ENCODE data around the gene SORL1.
"Not testable (repeated sequence)": the region's sequence is repeated elsewhere in the genome, so short reads cannot be mapped to it uniquely, and the experiment has no call there.

SORL1 gene

DNA sequence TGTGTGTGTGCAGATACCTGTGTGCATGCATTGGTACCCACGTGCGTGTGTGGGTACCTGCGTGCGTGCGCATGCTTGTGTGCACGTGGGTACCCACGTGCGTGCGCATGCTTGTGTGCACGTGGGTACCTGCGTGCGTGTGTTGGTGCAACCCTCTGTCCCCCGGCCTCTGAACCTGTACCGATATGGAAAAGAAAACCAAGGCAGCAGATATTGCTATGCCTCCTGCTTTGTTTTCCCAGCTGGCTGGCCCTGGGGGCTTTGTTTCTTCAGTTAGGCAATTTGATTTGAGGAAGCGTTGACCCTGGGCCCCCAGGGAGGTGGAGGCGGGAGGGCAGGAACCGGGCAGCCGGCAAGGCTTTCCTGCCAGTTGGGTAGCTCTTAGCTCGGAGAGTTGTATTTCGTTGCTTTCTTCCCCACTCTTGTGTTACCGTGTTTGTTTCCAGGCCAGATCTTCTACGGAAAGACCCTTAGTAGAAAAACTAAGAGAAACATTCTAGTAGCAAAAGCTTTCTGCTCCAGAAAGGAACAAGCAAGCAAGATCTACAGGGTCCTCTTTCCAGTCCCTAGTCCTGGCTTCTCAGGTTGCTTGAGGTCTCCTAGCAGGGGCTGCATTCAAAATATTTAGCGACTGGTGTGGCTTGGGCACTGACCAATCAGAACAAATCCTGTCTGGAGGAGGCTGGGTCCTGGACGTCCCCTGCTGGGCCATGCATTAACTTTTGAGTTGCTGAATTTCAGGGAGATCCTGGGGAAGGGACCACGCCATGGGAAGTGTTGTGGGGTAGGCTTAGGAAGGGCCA, 27.0 kb downstream of the SORL1 start:
- DNase-seq (ENCODE audit: low read depth) = no peak
- H3K4me3 ChIP-seq (ENCODE audit: control insufficient read depth, low read depth, low read length) = no peak overlapping the region
- TF ChIP-seq, protein P1, sequence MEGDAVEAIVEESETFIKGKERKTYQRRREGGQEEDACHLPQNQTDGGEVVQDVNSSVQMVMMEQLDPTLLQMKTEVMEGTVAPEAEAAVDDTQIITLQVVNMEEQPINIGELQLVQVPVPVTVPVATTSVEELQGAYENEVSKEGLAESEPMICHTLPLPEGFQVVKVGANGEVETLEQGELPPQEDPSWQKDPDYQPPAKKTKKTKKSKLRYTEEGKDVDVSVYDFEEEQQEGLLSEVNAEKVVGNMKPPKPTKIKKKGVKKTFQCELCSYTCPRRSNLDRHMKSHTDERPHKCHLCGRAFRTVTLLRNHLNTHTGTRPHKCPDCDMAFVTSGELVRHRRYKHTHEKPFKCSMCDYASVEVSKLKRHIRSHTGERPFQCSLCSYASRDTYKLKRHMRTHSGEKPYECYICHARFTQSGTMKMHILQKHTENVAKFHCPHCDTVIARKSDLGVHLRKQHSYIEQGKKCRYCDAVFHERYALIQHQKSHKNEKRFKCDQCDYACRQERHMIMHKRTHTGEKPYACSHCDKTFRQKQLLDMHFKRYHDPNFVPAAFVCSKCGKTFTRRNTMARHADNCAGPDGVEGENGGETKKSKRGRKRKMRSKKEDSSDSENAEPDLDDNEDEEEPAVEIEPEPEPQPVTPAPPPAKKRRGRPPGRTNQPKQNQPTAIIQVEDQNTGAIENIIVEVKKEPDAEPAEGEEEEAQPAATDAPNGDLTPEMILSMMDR (IDR thresholded peaks at IDR 0.05; ENCODE audit: control insufficient read depth, insufficient read depth, low read depth, low read length, missing control alignments) = no peak

DNA sequence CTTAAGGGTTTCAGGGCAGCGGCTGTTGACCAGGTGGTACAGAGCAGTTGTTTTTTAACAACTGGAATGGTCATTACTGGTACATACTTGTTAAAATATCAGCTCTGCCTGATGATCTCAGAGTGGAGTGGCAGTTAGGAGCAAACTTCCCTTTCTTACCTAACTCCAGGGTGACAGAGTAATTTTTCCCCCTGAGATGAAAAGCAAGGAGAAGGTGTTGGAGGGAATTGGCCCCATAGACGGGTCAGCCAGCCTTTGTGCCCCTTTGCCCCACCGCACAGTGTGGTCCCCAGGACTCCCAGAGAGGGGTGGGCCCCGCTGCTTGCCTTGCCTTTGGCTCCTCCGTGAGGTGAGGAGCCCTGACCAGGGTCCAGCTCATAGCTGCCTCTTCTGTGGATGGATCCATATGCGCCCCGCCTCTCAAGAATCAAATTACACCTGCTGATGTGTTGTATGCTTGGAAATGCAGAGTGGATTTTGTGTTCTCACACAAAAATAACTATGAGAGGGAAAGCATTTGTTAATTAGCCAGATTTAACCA, 27.7 kb downstream of the SORL1 start:
- H3K4me3 ChIP-seq (ENCODE audit: control insufficient read depth, low read depth, low read length) = no peak overlapping the region
- TF ChIP-seq, protein P1 (IDR thresholded peaks at IDR 0.05; ENCODE audit: control insufficient read depth, insufficient read depth, low read depth, low read length, missing control alignments) = no peak
- DNase-seq (ENCODE audit: low read depth) = no peak

DNA sequence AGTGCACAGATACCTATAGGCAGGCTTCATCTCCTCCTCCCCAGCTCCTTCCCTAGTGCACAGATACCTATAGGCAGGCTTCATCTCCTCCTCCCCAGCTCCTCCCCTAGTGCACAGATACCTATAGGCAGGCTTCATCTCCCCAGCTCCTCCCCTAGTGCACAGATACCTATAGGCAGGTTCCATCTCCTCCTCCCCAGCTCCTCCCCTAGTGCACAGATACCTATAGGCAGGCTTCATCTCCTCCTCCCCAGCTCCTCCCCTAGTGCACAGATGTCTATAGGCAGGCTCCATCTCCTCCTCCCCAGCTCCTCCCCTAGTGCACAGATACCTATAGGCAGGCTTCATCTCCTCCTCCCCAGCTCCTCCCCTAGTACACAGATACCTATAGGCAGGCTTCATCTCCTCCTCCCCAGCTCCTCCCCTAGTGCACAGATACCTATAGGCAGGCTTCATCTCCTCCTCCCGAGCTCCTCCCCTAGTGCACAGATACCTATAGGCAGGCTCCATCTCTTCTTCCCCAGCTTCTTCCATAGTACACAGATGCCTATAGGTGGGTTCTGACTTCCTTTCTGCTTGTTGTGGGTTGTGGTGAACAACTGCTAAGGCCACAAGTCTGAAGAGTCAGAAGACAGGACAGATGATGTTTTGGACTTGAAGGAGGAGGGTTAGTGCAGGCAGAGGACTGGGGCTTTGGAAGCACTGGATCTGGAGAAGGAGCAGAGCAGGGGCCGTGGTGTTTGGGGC, 29.5 kb downstream of the SORL1 start:
- DNase-seq (ENCODE audit: low read depth); H3K4me3 ChIP-seq (ENCODE audit: control insufficient read depth, low read depth, low read length): not testable (repeated sequence)

DNA sequence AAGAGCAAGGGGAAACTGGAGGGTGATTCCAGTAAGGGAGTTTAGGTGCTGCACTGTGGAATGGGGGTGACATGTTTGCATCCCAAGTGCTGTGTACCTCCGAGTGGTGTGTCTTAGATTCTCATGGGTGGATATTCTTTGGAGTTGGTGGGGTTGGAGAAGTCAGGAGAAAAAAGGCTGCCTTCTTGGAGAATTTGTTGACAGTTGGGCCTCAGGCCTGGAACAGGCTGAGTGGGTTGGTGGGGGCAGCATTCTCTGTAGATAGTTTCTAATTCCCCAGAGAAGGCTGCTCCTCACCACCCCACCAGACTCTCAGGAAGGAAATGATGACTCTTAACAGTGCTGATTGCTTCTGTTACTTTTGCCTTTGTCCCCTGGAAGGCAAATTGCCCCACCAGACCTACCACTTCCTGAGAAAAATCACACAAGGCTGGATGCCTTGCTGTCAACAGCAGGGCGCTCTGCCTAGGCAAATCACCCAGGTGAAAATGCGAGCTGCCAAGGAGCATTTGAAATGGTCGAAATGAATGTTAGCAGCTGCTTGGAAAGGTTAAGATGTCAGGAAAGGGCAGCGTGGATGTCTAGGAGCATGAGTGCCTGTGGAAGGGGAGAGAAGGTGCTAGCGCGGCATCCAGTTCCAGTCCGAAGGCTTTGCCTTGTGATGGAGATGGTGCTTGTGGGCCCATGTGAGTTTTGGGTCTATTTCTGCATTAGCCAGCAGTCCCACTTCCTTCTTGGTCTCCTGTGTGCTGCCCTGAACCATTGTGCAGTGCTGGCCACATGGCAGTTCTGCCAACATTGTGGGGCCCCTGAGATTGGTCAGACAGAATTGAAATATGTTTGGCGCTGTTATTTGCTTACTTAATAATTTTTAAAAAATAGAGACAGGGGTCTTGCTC, 30.4 kb downstream of the SORL1 start:
- no peak overlapping the region for H3K4me3 ChIP-seq (ENCODE audit: control insufficient read depth, low read depth, low read length)
- TF ChIP-seq, protein P1 (IDR thresholded peaks at IDR 0.05; ENCODE audit: control insufficient read depth, insufficient read depth, low read depth, low read length, missing control alignments) = no peak
- no peak for DNase-seq (ENCODE audit: low read depth)

DNA sequence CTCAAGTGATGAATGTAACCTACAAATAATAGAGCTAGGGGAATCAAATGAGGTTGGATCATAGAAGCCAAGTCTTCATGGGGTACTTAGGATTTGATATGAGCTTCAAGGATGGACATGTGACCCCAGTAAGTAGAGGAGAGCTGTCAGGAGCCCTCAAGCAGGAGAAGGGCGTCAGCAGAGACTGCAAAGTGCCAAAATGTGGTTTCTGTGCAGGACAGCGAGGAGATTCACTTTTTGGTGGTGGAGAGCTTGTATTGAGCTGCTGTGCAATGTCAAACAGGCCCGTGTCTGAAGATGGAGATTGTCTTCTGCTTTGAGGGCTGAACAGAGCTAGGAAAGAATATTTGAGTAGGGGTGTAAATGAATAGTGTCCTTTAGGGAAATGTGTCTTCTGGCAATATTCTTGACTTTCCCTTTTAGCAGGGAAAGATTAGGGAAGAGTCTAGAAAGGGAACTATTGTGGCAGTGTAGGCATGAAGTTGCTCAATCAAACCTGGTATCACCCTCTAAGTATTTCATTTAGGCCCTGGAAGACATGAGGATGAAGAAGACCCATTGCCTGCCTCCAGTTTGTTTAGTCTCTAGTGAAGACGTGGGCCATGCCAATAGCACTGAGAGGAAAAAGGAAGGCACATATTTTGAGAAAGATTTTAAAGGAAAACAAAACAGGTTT, 31.8 kb downstream of the SORL1 start:
- TF ChIP-seq, protein P1 (IDR thresholded peaks at IDR 0.05; ENCODE audit: control insufficient read depth, insufficient read depth, low read depth, low read length, missing control alignments) = no peak
- DNase-seq (ENCODE audit: low read depth) = no peak
- H3K4me3 ChIP-seq (ENCODE audit: control insufficient read depth, low read depth, low read length) = no peak overlapping the region

DNA sequence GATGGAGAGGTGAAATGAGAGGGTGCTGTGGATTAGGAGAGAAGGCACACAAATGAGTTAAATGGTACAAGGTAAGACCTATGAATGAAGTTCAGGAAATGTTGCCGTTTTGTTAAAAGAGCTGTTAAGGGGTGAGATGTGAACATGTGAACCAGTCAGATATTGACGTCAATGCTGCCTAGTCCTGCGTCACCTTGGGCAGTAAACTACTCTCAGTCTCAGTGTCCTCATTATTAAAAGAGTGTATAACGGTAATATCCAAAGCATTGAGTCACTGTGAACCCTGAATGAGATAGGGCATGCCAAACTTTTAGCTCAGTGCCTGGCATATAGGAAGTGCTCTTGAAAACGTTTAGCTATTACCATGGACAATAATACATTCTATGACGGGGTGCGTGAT, 33.1 kb downstream of the SORL1 start:
- H3K4me3 ChIP-seq (ENCODE audit: control insufficient read depth, low read depth, low read length) = no peak overlapping the region
- TF ChIP-seq, protein P1 (IDR thresholded peaks at IDR 0.05; ENCODE audit: control insufficient read depth, insufficient read depth, low read depth, low read length, missing control alignments) = no peak
- DNase-seq (ENCODE audit: low read depth) = no peak
